GM21723 (cell line): ENCODE data around the gene IER3.
A peak's percentile ranks its signal among the peaks of the same experiment; 100 is the strongest.

Source experiments
- ATAC-seq: cut with Tn5 transposase; IDR thresholded peaks from one replicate; pipeline ENCODE4 v1.9.1; 2021; ENCODE audit warnings: mild to moderate bottlenecking, moderate library complexity; ENCODE audit not compliant: unreplicated experiment

Gene IER3

DNA sequence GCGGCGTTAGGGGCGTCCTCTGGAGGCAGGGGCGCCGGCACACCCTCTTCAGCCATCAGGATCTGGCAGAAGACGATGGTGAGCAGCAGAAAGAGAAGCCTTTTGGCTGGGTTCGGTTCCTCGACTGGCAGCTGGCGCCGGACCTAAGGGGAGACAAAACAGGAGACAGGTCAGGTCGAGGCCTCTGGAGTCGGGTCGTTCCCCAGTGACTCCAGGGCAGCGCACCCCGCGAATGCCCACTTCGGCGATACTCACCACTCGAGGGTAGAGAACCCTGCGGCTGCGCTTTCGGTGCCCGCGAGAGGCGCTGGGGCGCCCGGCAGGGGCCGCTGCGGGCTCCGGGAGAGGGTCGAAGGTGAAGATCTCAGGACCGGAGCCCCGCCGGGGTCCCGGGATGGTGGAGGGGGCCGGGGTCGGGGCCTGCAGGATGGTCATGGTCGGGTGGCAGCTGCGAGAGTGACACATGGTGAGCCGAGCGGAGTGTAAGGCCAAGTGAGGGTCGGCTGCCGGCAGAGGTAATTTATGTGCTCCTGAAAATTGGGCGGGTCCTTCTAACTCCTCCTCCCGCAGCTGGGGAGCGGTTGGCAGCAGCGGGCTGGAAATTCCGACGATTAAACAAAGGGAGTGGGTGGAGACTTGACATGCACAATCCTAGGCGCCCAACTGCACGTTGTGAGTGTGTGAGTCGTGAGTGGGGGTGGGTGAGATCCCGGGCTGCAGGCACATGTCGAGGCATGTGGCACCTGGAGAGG is at the start of gene IER3:
Gene IER3 (minus strand): TSS at position 494 of the 752 bp plus-strand sequence. CDS start 29 bp downstream, at position 465.
- peak; percentile 40 for ATAC-seq

- ATAC-seq, result no peak
Measured at GRCh38 chr6:30793521-30794194, 49.3 kb upstream of the IER3 start.

GRCh38 chr6:30792786-30793185 is 48.4 kb upstream of the IER3 start:
- no peak for ATAC-seq

DNA sequence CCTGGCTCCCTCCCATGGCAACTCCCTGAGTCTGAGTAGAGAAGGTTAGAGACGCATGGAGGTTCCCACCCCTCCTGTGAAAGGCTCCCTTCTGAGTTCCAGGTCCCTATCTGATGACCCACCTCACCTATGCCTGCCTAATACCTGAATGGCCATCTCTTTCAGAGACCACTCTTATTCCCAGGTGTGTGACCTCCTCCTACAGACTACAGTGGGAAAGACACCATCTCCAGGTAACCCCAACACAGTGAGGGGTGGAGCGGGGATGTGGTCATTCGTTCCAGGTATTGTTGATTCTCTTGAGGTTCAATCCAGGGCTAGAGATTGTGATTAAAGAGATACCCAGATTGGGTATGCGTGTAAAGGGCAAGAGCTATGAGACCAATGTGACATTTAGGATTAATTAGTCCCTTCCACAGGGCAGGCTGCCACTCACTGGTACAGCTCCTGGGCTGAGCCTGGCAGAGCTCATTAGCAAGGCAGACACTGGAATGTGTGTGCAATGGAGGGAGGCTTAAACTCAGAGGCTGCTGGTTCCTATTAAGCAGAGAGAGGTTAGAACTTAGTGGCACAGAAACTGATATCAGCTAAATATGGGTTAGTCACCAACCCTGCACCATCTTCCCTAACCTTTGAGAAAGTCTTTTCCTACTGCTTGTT is 46.5 kb upstream of the IER3 start:
- ATAC-seq, result no peak

DNA sequence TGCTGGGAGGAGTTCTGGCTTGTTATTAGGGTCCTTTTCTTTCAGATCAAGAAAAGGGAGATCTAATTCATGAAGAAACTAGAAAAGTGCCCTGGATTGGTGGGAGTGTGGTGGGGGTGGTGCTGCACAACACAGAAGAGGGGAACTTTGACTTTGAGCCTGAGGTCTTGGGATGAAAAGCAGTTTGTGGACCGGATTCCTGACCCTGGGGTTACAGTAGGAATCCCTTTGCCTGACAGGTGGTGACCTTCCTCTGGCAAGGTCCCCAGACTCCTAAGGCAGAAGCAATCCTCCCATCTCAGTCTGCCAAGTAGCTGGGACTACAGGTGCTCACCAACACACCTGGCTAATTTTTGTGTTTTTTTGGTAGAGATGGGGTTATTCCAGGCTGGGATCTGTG is 45.3 kb upstream of the IER3 start:
- ATAC-seq, result no peak

DNA sequence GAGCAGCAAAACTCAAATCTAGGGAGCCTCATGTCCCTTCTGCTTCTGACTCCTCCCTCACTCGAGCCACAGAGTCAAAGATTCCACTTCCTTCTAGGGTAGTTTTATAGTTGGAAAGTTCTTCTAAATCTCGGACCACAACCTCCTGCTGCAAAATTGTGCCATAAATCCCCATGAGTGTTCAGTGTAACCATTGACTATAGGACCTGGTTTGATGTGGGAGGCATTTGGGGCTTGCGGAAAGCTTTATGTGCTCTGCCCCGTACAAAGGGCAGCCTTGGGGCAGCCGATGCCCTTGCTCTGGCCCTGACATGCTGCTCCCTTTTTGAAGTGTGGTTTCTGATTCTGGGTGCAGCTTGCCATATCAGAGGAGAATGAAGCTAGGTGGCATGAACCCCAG is 43.6 kb upstream of the IER3 start:
- ATAC-seq, result no peak

DNA sequence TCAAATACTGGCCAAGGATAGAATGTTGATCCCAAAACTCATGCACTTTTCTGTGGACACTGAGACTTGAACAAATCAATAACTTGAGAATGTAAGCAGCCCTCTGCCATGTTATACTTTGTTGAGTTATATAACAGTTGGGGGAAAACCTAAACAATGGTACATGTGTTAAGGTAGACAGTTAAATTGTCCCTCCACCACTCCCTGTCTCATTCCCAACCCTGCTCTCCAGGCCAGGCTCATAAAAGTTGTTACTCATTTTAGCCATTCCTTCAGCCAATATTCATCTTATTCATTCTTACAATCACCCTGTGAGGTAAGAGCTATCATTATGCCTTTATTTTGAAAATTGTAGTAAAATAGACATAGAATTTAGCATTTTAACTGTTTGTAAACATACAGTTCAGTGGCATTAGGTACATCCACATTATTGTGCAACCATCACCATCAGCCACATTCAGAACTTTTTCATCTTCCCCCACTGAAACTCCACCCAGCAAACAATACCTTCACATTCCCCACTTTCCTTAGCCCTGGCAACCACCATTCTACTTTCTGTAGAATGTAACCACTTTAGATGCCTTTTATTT is 38.2 kb upstream of the IER3 start:
- ATAC-seq, result no peak

DNA sequence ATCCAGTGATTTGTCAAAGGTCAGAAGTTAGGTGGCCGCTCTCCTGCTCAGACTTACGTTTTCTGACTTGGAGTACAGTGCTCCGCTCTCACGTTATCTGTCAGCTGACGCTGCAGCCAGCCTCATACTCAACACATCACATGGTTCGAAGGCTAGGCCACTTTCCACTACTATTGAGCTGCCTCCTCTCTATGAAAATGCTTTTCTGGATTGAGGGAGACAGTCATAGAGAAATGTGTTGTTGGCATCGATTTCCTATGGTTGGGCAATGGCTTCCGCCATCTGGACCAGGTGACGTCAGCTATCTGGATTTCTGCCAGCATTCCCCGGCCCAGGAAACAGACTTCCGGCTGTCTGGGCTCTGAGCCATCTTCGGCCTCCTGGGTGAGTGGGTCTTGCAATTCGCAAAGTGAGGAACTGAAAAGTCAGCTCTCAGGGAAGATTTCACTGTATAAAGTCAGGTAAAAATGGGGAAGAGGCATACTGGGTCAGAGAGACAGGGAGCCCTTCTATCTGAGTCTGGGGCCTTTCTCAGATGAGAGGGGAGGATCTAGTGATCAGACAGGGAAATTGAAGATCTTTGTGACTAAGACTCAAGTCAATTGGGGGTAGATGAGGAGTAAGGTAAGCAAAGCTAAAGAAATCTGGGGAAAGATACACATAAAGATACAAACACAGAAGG is 37.5 kb upstream of the IER3 start:
- no peak for ATAC-seq

DNA sequence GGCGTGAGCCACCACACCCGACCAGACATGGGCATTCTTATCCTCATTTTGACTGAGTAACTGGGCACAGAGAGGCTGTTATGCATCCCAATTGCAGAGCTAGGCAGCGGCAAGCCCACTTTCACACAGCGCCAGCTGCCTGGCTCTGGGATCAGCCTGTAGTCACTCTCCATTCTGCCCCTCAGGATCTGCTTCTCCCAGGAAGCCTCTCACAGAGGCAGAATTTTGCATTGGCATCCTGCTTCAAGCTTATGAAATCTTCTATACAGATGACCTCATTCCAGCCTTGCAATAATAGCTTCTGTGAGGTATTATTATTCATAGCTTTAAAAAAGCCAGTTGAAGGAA is 37.0 kb upstream of the IER3 start:
- no peak for ATAC-seq

DNA sequence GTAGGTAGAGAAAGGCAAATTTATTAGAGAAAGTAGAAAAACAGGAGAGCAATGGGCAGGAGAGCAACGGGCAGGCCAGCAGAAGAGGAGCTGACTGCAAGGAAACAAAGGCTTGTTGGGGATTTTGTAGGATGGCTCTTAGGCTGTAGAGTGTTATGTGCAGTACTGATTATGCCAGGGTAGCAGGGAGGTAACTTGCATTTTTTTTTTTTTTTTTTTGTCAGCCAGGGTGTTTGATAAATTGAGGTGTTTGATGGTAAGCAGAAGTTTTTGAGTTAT is 36.2 kb upstream of the IER3 start:
- ATAC-seq, result no peak

DNA sequence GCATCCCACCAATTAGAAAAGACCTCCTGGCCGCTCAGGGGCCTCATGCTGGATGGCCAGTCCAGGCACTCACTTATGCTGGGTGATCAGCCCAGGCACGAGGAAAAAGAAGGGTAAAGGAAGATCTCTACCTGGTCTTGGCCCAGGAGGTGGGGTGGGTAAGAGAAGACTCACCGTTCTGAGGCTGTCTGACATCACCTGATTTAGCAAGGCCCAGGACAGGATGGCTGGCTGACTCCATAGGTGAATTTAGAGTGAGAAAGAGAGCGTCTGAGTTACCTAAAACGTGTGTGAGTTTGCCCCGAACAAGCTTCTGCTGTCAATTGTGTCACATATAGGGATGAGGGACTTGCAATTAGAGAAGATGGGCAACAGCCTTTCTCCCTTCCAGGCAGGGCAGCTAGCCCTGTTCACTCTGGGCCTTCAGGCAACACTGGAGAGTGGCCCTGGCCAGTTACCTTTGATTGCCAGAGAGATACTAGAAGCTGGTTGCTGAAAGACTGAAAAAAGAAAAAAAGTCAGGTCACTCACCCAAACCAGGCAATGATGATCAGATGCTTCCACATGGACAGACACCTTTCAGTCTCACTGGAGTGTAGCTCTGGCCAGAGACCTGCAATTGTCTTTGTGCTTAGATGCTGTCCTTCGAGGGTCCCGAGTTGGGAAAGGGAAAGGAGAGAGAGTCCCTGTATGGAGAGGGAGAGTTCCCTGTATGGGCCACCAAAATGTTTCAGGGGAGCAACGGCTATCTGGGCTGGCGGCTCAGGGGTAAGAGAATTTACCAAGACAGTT is 35.7 kb upstream of the IER3 start:
- no peak for ATAC-seq

- no peak for ATAC-seq
Measured at GRCh38 chr6:30778001-30778635, 33.8 kb upstream of the IER3 start.

DNA sequence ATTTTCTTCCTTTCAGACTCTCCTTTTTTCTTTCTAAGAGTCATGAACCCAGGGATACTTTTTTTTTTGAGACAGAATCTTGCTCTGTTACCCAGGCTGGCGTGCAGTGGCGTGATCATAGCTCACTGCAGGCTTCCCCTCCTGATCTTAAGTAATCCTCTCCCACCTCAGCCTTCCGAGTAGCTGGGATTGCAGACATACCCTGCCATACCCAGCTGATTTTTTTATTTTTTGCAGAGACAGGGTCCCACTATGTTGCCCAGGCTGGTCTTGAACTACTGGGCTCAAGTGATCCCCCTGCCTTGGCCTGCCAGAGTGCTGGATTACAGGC is 32.8 kb upstream of the IER3 start:
- ATAC-seq, result no peak

DNA sequence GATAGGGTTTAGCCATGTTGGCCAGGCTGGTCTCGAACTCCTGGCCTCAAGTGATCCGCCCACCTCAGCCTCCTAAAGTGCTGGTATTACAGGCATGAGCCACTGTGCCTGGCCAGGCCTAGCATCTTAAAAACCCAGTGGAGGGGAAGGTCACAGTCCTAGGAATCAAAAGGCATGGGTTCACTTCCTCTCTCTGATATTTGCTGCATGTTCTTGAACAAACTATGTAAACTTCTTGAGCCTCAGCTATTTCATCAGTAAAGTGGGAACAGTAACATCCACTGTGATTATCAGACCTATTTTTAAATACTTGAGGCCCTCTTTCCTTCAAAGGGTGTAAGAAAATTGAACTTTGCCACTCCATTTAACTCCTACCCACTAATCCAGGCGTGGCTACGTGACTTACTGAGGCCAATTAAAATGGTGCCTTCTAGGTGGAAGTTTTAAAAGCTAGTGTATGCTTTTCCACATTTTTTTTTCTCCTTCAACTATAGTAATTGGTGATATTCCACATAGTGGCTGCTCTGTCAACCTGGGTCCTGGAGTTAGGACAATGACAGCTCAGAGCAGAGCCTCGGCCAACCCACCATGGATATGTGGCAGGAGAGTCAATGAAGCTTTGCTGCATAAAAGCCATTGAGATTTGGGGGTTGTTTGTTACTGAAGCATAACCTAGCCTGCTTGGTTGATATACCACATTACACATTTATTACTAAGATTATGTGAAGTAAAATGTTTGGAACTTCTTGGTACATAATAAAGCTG is 32.2 kb upstream of the IER3 start:
- no peak for ATAC-seq

DNA sequence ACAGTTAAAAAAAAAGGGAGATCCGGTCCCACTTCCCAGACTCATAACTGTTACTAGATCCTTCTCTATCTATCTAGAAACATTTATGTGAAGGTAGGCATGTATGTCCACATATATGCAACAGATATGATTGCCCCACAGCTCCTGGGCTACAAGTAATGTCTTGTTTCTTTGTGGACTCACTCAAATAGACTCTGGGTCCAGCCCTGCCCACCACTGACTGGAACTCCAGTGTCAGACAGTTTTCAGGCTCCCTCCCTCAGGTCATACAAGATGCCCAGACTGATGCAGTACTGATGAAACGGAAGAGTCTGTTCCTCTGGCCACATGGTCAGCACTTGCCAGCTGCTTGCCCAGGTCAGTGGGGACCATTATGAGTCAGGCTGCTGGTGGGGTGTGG is 30.8 kb upstream of the IER3 start:
- ATAC-seq, result no peak

DNA sequence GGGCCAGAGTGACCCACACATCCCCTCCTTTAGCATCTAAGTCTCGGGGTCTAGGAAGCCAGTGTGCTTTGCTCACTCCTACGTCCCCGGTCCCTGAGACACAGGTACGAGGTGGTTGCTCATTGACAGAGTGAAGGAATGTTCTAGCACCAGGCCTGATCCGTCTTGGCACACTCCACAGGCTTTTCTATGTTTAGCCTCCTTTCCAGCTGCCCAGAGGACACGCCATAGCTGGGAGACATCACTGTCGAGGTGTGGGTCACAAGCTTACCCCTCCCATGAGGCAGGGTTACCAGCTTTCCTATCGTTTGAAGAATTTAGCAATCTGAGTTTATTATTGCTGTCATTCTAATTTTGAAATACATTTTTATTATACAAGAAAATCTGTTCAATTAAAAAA is 30.4 kb upstream of the IER3 start:
- ATAC-seq, result no peak

- ATAC-seq, result no peak
Measured at GRCh38 chr6:30770592-30770991, 26.2 kb upstream of the IER3 start.

DNA sequence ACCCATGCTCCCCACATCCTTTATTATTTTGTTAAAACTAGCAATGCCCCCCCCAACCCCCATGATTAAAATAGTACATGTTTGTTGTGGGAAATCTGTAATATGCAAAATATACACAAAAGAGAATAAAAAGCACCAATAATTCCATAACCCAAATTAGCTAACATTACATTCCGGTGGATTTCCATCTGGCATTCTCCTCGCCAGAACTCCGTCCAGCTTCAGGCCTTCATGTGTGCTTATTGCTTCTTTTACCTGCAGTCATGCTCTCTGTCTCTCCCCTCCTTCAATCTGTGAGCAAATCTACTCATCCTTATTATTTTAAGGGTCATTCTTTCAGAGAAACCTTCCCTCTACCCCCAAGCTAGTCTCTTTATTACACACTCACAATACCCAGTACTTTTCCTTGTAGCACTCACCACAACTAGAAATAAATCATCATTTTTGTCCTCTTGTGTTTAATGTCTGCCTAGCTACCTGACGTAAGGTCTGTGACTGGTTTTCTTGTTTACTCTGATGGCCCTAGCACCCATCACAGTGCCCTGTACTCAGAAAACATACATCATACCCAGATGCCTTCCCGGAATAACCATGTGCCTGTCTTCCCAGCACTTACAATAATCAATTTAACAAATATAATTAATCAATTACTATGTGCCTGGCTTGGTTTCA is 25.6 kb upstream of the IER3 start:
- ATAC-seq, result no peak
